Fibroblast of lung (primary cell): Measurements from ENCODE around the gene PPP1R3F. TPM values are rescaled to one million over a fixed set of nuclear protein-coding genes. Genes with fewer than 3 reads are reported as not detected.
"Not testable (repeated sequence)": the region's sequence is repeated elsewhere in the genome, so short reads cannot be mapped to it uniquely, and the experiment has no call there.

ENCODE experiments used
- DNase-seq, 2 donors: peaks; one replicate each; pipeline versions ENCODE4 v3.0.0 to v3.0.0-alpha.2; 2010; ENCODE audit warnings: low read depth in 2 of 2
- H2AFZ ChIP-seq: 2 replicates; pipeline ENCODE4 v1.5.1; 2012; ENCODE audit warnings: low read length, control low read depth, inconsistent platforms
- H3K27ac ChIP-seq: 2 replicates; pipeline ENCODE4 v1.5.1; 2011; ENCODE audit warnings: low read length, control low read depth; ENCODE audit not compliant: insufficient read depth
- H3K27me3 ChIP-seq: 2 replicates; pipeline ENCODE4 v1.5.1; 2011; ENCODE audit warnings: mild to moderate bottlenecking, low read length; ENCODE audit not compliant: control insufficient read depth, insufficient read depth
- H3K36me3 ChIP-seq: 2 replicates; pipeline ENCODE4 v1.5.1; 2011; ENCODE audit warnings: low read length; ENCODE audit not compliant: control insufficient read depth, insufficient read depth
- H3K4me1 ChIP-seq: 2 replicates; pipeline ENCODE4 v1.5.1; 2011; ENCODE audit warnings: low read length; ENCODE audit not compliant: control insufficient read depth, insufficient read depth; ENCODE audit errors: extremely low read depth
- H3K4me2 ChIP-seq: 2 replicates; pipeline ENCODE4 v1.5.1; 2011; ENCODE audit warnings: low read length, control low read depth; ENCODE audit not compliant: insufficient read depth; ENCODE audit errors: extremely low read depth
- H3K4me3 ChIP-seq, 4 experiments: fragments of 200-600 bp in 1 of 4; sonication (generic) in 1 of 4; replicated peaks in 1 of 4; 2 replicates each; pipeline ENCODE4 v1.5.1; 2011 to 2016; ENCODE audit warnings: low read length in 4 of 4, low read depth in 3 of 4, mild to moderate bottlenecking in 3 of 4, control low read depth in 2 of 4, inconsistent platforms in 1 of 4, mixed read lengths in 1 of 4; ENCODE audit not compliant: insufficient read depth in 1 of 4; ENCODE audit errors: control extremely low read depth in 1 of 4
- H3K79me2 ChIP-seq: 2 replicates; pipeline ENCODE4 v1.5.1; 2012; ENCODE audit warnings: mild to moderate bottlenecking, low read length, inconsistent platforms; ENCODE audit not compliant: control insufficient read depth, insufficient read depth
- H3K9ac ChIP-seq: 2 replicates; pipeline ENCODE4 v1.5.1; 2011; ENCODE audit warnings: mild to moderate bottlenecking, low read length, control low read depth; ENCODE audit not compliant: insufficient read depth
- H3K9me3 ChIP-seq: 2 replicates; pipeline ENCODE4 v1.5.1; 2012; ENCODE audit warnings: low read depth, low read length; ENCODE audit not compliant: control insufficient read depth, insufficient read depth
- H4K20me1 ChIP-seq: 2 replicates; pipeline ENCODE4 v1.5.1; 2011; ENCODE audit warnings: low read length; ENCODE audit not compliant: control insufficient read depth, insufficient read depth; ENCODE audit errors: extremely low read depth
- CTCF ChIP-seq, 2 donors: IDR thresholded peaks in 1 of 2; conservative IDR thresholded peaks in 1 of 2; 1 replicate in 1 of 2; 2 replicates in 1 of 2; pipeline ENCODE4 v1.5.1; 2011 to 2012; ENCODE audit warnings: low read length in 2 of 2, control low read depth in 1 of 2, inconsistent platforms in 1 of 2, low read depth in 1 of 2, mild to moderate bottlenecking in 1 of 2
- EZH2 ChIP-seq: IDR thresholded peaks from 2 replicates; pipeline ENCODE4 v1.5.1; 2012; ENCODE audit warnings: low read length, control low read depth, mild to moderate bottlenecking; ENCODE audit errors: missing control alignments
- polyA plus RNA-seq, 2 donors: library from polyadenylated mRNA; depleted of rRNA in 1 of 2; stranded (reverse) in 1 of 2; unstranded in 1 of 2; fragments of >200 nt; gene quantifications; 2 replicates each; pipeline ENCODE4 v1.2.1, GENCODE V29; 2011 to 2012; ENCODE audit warnings: missing spikeins in 1 of 2
- total RNA-seq: library from RNA; depleted of rRNA; stranded (reverse); fragments of >200 nt; gene quantifications from 2 replicates; pipeline ENCODE4 v1.2.1, GENCODE V29; 2014

The PPP1R3F gene
- total and polyA plus RNA-seq, 2 donors (not counting 1 experiment from before 2014, with no cell fraction given) = 0.93 to 6.8 TPM

- no peak overlapping the region for H3K4me3 ChIP-seq
- peak; percentile 25 to 59 for DNase-seq
- H2AFZ ChIP-seq = no peak overlapping the region
- H3K4me1 ChIP-seq = no peaks in the 10 kb centered on the region
- H3K27ac ChIP-seq = no peak overlapping the region
- no peaks in the 10 kb centered on the region for H3K27me3 ChIP-seq
- TF ChIP-seq EZH2 (no peak), CTCF (conservative IDR thresholded peaks at IDR 0.05 in 1 of 2, IDR thresholded peaks at IDR 0.05 in 1 of 2; ENCODE audit: low read depth in 1 of 2, low read length in 2 of 2) (peak; percentile 48 to 74)
- no peak overlapping the region for H3K4me2 ChIP-seq
- no peaks in the 10 kb centered on the region for H3K9me3 ChIP-seq
- H4K20me1 ChIP-seq = no peaks in the 10 kb centered on the region
- no peaks in the 10 kb centered on the region for H3K36me3 ChIP-seq
- no peak overlapping the region for H3K9ac ChIP-seq
- no peaks in the 10 kb centered on the region for H3K79me2 ChIP-seq
Measured at GRCh38 chrX:49291615-49292337, 22.2 kb downstream of the PPP1R3F start.

GRCh38 chrX:49292400-49293362, 23.1 kb downstream of the PPP1R3F start:
- Histone ChIP-seq H3K4me1 (no peaks in the 10 kb centered on the region), H3K27ac (no peak overlapping the region), H4K20me1 (no peaks in the 10 kb centered on the region), H3K9ac (no peak overlapping the region), H3K79me2 (no peaks in the 10 kb centered on the region), H3K27me3 (no peaks in the 10 kb centered on the region), H2AFZ (no peak overlapping the region), H3K4me2 (no peak overlapping the region), H3K9me3 (no peaks in the 10 kb centered on the region), H3K36me3 (no peaks in the 10 kb centered on the region), H3K4me3 (no peak overlapping the region)
- DNase-seq = no peak
- TF ChIP-seq CTCF (conservative IDR thresholded peaks at IDR 0.05 in 1 of 2, IDR thresholded peaks at IDR 0.05 in 1 of 2; ENCODE audit: low read depth in 1 of 2, low read length in 2 of 2) = no peak
- no peak for TF ChIP-seq EZH2

GRCh38 chrX:49299293-49299692, 29.7 kb downstream of the PPP1R3F start:
- not testable (repeated sequence) for H3K9ac ChIP-seq, H3K9me3 ChIP-seq, DNase-seq, H3K79me2 ChIP-seq, H3K27me3 ChIP-seq, H3K36me3 ChIP-seq, H3K4me2 ChIP-seq, H3K27ac ChIP-seq, H3K4me3 ChIP-seq, H4K20me1 ChIP-seq, H3K4me1 ChIP-seq, H2AFZ ChIP-seq
